ENCODE results near the gene DRD3.

DRD3 gene

GRCh38 chr3:114095796-114096195 lies 83.1 kb downstream of the DRD3 start:
- no peak overlapping the region for H3K27ac ChIP-seq
- no peak for TF ChIP-seq ZFX (IDR thresholded peaks at IDR 0.05; ENCODE audit: borderline replicate concordance)
- TF ChIP-seq CTCF (IDR thresholded peaks at IDR 0.05), result no peak

GRCh38 chr3:114093596-114093995 lies 85.3 kb downstream of the DRD3 start:
- H3K27ac ChIP-seq, result no peak overlapping the region
- TF ChIP-seq CTCF (IDR thresholded peaks at IDR 0.05), result no peak
- no peak for TF ChIP-seq ZFX (IDR thresholded peaks at IDR 0.05; ENCODE audit: borderline replicate concordance)

GRCh38 chr3:114093016-114093380 lies 85.9 kb downstream of the DRD3 start:
- H3K27ac ChIP-seq, result no peak overlapping the region
- TF ChIP-seq CTCF (IDR thresholded peaks at IDR 0.05), result no peak
- TF ChIP-seq ZFX (IDR thresholded peaks at IDR 0.05; ENCODE audit: borderline replicate concordance), result no peak

- TF ChIP-seq CTCF (IDR thresholded peaks at IDR 0.05), result no peak
- TF ChIP-seq ZFX (IDR thresholded peaks at IDR 0.05; ENCODE audit: borderline replicate concordance), result no peak
- no peak overlapping the region for H3K27ac ChIP-seq
These were observed 86.5 kb downstream of the DRD3 start for GRCh38 chr3:114092151-114093015.

GRCh38 chr3:114089675-114090074 lies 89.2 kb downstream of the DRD3 start:
- H3K27ac ChIP-seq, result no peak overlapping the region
- no peak for TF ChIP-seq ZFX (IDR thresholded peaks at IDR 0.05; ENCODE audit: borderline replicate concordance)
- TF ChIP-seq CTCF (IDR thresholded peaks at IDR 0.05), result no peak

- TF ChIP-seq ZFX (IDR thresholded peaks at IDR 0.05; ENCODE audit: borderline replicate concordance) (no peak), CTCF (IDR thresholded peaks at IDR 0.05) (no peak)
These were observed 92.5 kb downstream of the DRD3 start for GRCh38 chr3:114086356-114086755.

GRCh38 chr3:114083112-114083511 lies 95.7 kb downstream of the DRD3 start:
- no peak for TF ChIP-seq CTCF (IDR thresholded peaks at IDR 0.05)
- no peak for TF ChIP-seq ZFX (IDR thresholded peaks at IDR 0.05; ENCODE audit: borderline replicate concordance)

More at GRCh38 chr3:114086356-114086755, 92.5 kb downstream of the DRD3 start:
- no peak overlapping the region for H3K27ac ChIP-seq

More at GRCh38 chr3:114083112-114083511, 95.7 kb downstream of the DRD3 start:
- no peak overlapping the region for H3K27ac ChIP-seq
